ENCODE results near the gene CACNB4. TPM values are rescaled to one million over a fixed set of nuclear protein-coding genes. Genes with fewer than 3 reads are reported as not detected.

Gene CACNB4
- total RNA-seq, 1 donor from 2014 or later: 17.3 TPM

GRCh38 chr2:151786077-151786476 lies 312.8 kb downstream of the CACNB4 start:
- Histone ChIP-seq H3K27me3 (ENCODE audit: low read depth) (no peaks in the 10 kb centered on the region), H3K36me3 (peaks cover 31% of the 10 kb centered on the region), H3K4me3 (no peak overlapping the region), H3K27ac (no peak overlapping the region), H3K9me3 (no peaks in the 10 kb centered on the region), H3K4me1 (no peaks in the 10 kb centered on the region)
- TF ChIP-seq, protein P1, sequence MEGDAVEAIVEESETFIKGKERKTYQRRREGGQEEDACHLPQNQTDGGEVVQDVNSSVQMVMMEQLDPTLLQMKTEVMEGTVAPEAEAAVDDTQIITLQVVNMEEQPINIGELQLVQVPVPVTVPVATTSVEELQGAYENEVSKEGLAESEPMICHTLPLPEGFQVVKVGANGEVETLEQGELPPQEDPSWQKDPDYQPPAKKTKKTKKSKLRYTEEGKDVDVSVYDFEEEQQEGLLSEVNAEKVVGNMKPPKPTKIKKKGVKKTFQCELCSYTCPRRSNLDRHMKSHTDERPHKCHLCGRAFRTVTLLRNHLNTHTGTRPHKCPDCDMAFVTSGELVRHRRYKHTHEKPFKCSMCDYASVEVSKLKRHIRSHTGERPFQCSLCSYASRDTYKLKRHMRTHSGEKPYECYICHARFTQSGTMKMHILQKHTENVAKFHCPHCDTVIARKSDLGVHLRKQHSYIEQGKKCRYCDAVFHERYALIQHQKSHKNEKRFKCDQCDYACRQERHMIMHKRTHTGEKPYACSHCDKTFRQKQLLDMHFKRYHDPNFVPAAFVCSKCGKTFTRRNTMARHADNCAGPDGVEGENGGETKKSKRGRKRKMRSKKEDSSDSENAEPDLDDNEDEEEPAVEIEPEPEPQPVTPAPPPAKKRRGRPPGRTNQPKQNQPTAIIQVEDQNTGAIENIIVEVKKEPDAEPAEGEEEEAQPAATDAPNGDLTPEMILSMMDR (IDR thresholded peaks at IDR 0.05): no peak
- DNase-seq (no peak), ATAC-seq (no peak)
- intact Hi-C loops (cut with DNase I): no loop called here

DNA sequence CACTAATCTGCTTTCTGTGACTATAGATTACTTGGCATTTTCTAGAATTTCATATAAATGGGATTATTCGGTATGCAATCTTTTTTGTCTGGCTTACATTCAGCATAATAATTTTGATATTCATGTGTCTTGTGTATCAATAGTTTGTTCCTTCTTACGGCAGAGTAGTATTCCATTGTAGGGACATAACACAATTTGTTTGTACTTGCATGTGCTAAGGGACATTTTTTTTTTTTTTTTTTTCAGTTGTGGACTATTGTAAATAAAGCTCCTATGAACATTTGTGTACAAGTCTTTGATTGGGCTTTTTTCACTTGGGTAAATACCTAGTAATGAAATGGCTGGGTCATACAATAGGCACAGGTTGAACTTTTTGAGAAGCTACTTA lies 315.7 kb downstream of the CACNB4 start:
- Histone ChIP-seq H3K4me1 (no peaks in the 10 kb centered on the region), H3K36me3 (peaks cover 26% of the 10 kb centered on the region), H3K27me3 (ENCODE audit: low read depth) (no peaks in the 10 kb centered on the region), H3K4me3 (no peak overlapping the region), H3K27ac (no peak overlapping the region), H3K9me3 (no peaks in the 10 kb centered on the region)
- intact Hi-C loops (cut with DNase I): no loop called here
- ATAC-seq (no peak), DNase-seq (no peak)
- TF ChIP-seq, protein P1 (IDR thresholded peaks at IDR 0.05): no peak

Other genes starting within 250 kb of the CACNB4 start
- 39.8 TPM for gene STAM2, start 76.7 kb upstream of the CACNB4 start, total RNA-seq
- gene FMNL2, start 236.1 kb upstream of the CACNB4 start, total RNA-seq: 77.9 TPM